Hematopoietic multipotent progenitor cell treated with erythropoietin and hydrocortisone succinate and interleukin-3 and kit ligand, for 17 days (in vitro differentiated cells): ENCODE measurements around the gene TTLL6.
"Not testable (repeated sequence)": the region's sequence is repeated elsewhere in the genome, so short reads cannot be mapped to it uniquely, and the experiment has no call there.

ENCODE experiments used
- DNase-seq: peaks from one replicate; pipeline ENCODE4 v3.0.0-alpha.2; 2015; ENCODE audit warnings: low spot score

Gene TTLL6

DNA sequence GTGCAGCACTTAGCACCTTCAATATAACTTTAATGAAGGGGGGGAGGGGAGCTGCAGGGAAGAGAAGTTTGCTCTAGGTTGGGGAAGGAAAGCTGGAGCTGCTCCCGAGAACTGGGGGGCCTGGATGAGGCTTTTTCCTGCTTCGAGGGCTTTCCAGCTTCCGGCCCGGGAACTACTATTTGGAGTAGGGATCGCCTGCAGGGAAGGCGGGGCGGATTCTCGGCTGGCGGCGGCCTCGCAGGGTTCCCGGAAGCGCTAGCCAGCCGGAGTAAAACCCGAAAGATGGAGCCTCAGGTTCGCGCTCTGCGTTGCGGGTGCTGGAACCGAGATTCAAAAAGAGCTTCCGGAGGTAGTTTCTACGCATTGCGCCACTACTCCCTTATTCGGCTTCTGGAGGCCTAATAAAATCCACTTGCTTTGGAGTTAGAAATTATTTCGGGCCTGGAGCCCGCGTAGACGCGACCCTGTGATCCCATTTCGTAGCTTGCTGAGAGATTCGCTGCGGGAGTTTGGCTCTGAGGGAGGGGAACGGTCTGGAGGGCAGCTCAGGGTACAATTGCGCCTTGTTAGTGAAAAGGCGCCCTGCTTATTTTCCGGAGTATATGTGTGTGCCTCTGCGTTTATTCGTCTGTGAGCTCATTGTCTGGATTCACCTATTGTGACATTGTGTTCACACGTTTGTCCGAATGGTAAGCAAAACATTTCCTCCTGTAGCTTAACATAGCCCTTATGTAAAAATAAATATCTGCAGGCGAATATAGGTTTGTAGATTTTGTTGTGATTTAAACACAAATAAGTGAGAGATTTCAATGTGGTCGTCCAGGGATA is 93.4 kb downstream of the TTLL6 start:
- DNase-seq, result no peak

DNA sequence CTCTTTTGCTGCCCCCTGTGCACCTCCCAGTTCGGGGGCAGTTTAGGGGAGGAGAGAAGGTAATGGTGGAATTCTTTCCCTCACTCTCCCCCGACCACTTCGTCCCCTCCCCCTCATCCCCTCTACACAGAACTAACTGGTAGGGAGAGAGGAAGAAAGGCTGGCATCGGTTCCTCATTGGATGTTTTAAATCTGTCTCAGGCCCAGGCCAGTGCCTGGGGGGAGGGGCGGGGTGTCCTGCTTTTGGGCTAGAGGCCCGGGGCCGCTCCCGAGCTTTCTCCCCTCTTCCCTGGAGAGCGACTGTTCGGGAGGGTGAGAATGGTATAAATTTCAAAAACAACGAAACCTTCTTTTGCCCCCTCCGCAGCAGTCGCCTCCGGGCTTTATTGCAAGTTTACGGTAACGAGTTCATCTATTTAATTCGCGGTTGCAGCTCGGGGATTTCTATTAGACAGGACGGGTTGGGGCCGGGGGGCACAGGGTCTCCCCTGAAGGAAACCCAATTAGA is 94.1 kb downstream of the TTLL6 start, which contains the start of gene PRAC2:
PRAC2 (plus strand) TSS at position 271 of the 508 bp plus-strand sequence. CDS start 1,226 bp downstream, outside the sequence.
- no peak for DNase-seq

DNA sequence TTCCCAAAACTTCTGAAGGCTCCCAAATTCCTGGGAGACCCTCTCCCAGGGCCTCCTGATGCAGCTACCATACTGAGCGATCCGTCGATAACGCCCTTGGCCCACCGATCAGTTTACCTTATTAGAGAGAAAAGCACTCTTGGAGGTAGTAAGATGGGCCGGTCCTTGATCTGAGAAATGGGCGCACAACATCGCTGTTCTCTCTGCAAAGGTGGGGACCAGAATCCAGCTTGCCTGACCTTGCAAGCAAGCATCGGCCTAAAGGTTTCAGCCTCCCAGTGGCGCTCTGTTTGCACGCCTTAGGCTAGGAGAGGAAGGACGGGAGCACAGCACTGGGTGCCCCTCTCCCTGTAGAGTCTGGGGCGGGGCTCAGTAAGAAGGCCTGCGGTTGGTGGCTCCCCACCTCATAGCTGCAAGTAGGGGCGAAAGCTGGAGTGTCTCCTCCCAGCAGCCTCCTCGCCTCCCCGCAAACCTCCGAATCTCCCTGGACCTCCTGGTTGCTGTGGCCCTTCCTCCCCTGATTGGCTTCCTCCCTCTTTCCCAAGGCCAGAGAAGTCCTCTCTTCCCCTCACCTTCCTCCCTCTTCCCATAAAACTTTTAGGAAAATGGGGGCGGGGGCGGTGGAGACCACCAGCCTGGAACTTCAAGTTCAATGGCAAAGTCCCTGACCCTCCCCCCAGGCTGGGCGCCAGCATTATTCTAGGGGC is 94.7 kb downstream of the TTLL6 start, which contains the start of gene PRAC1:
PRAC1 (minus strand) TSS at position 318 of the 707 bp plus-strand sequence; CDS start at position 192, 126 bp downstream.
- no peak for DNase-seq

DNA sequence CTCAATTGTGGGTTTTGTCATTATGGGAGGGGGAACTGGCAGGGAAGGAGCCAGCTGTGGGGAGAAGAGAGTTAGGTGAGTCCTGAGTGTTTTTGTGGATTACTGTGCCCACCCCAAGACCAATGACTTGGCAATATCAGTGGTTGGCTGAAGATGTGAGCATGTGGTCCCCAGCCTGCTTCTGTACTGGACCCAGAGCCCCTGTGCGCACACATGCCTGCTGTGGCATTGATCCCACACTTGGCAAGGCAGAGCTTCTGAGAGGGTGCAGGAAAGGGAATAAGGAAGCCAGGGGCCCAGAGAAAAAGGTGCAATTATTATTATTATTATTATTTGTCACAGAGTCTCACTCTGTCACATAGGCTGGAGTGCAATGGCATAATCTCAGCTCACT is 96.0 kb downstream of the TTLL6 start:
- no peak for DNase-seq

DNA sequence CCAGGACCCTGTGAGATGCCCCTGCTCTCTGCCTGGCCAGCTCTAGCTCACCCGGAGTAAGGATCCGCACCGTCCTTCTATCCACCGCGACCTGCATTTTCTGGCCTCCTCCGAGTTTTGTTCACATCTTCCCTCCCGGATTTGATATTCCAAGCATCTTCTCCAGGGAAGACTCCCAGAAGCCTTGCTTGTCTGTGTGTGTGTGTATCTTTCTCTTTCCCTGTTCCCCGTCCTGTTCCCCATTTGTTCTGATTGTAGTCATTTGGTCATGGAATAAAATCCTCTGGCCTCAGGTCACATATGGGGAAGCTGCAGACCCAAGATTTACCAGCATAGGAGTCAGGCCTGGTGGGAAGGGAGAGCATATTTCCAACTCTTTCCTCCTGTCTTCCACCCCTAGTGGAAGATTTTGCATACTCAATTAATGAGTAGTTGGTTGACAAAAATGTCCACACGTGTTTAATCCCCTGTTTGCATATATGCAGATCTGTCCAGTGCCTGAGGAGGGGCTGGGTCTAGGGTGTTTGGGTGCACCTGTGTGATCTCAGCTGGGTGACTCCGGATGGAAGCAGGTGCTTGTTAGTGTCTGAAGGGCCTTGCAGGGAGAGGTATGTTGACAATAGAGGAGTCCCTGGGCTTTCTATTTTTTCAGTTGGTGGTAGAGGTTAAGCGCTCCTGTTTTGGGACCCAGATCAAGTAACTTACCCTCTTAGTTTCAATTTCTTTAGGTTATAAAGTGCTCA is 96.6 kb downstream of the TTLL6 start:
- no peak for DNase-seq

DNA sequence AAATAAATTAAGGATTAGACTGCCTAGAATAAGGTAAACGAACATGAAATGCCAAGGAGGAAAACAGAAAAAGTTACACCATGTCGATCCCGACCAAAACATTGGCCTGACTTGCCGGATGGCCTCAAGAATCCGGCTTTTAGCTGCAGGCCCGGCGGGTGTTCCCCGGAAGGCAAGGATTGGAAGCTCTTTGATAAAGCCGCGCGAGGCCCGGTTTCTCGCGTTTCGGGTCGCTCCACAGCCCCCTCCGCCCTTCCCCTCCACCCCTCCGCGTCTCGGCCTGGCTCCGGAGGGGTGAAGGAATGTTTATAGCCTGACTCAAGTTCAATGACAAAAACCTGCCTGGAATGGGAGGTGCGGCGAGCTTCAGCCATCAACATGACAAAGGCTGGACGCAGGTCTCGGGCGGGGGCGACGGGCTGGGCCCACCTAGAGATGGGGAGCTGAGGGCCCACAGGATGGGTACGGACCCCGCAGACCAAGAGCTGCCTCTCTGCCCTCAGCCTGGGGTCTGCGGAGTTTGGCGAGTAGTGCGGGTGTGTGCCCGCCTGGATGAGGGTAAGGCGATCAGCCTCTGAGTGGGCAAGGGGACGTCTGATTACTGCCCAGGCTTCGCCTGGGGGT is 97.3 kb downstream of the TTLL6 start:
- DNase-seq, result no peak

DNA sequence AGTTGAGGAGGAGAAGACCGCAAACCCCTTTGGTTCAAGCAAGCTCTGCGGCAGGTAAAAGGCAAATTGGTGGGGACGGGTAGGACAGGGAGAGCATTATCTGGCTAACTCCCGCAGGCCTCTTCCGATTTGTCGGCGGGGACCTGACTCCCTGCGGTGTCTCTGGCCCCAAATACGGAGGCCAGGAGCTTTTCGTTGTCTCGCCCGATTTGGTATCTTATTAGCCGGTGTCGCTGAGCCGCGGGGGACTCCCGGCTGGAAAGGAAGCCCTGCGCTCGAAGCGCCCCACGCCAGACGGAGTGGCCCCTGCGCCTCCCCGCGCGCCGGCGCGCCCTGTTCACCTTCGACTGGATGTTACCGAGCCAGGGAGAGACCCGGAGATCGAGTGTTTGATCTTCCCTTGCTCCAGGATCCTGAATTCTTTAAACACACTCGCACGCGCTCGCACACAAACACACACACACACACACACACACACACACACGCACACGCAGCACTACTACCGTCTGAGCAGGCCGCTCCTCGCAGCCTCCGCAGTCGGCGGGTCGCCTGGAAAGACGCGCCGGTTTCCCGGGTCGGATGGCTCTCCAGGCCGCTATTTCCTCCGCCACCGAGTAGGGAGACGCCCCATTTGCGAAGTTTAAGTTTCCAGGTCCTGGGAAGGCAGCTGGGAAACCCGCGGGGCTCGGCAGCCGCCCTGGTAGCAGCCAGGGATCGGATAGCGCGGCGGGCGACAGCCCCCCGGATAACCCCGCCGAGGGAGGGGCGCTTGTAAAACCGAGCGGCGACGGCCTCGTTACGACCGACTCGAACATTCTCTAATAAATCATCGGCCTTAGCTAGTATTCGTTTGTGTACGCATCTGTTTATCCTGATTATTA is 98.0 kb downstream of the TTLL6 start:
- no peak for DNase-seq

DNA sequence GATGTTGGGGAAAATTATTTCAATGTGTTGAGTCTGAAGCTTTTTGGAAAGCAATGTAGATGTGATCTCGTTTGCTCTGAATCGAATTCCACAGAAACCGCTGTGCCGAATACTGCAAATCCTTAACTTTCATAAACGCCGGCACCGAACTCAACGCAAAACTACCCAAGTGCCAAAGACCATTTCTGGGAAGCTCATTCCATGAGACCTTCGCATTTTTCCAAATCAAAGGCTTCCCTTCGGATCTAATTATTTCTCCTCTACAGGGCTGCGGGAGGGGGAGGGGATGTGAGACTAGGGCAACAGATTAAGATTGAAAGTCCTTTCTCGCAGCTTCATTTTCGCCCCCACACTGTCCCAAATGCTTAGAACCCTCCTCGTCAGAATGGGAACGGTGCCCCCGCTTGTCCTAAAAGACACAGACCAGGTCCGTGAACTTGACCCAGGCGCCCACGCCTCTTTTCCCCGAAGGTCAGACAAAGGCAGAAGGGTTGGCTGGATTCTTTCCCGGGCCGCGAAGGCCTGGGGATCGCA is 98.7 kb downstream of the TTLL6 start:
- no peak for DNase-seq

DNA sequence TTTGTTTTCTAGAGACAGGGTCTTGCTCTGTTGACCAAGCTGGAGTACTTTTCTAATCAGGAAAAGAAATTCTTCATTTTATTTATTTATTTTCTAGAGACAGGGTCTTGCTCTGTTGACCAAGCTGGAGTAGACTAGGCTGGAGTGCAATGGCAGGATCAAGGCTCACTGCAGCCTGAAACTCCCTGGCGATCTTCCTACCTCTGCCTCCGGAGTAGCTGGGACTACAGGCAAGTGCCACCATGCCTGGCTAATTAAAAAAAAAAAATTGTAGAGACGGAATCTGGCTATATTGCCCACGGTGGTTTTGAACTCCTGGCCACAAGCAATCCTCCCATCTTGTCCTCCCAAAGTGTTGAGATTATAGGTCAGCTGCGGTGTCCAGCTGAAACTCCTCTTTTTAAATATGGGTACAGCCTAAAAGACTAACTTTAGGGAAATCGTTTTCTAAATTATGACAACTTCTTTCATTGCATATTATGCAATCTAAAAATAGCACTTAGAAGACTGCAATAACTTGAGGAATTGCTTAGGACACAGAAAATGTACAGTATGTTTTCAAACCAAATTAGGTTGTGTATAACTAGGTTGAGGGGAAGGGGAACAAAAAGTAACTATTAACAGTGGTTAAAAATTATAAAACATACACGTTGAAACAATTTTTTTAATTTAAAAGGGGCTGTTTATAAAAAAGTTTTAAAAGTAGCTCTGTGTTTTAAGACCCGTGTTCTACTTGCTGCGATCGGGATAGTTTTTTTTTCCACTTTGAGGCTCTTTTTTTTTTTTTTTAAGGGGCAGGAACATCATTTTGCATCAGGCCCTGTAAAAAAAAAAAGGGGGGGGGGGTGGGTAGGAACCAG is 99.4 kb downstream of the TTLL6 start:
- DNase-seq, result no peak

DNA sequence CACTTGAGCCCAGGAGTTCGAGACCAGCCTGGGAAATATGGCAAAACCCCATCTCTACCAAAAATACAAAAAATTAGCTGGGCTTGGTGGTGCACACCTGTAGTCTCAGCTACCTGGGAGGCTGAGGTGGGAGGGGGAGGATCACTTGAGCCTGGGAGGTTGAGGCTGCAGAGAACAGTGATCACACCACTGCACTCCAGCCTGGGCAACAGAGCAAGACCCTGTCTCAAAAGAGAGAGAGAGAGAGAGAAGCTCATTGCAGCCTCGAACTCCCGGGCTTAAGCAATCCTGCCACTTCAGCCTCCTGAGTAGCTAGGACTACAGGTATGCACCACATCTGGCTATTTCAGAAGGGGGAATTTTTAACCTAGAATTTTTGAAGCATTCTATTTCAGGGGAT is 100.5 kb downstream of the TTLL6 start:
- not testable (repeated sequence) for DNase-seq

DNA sequence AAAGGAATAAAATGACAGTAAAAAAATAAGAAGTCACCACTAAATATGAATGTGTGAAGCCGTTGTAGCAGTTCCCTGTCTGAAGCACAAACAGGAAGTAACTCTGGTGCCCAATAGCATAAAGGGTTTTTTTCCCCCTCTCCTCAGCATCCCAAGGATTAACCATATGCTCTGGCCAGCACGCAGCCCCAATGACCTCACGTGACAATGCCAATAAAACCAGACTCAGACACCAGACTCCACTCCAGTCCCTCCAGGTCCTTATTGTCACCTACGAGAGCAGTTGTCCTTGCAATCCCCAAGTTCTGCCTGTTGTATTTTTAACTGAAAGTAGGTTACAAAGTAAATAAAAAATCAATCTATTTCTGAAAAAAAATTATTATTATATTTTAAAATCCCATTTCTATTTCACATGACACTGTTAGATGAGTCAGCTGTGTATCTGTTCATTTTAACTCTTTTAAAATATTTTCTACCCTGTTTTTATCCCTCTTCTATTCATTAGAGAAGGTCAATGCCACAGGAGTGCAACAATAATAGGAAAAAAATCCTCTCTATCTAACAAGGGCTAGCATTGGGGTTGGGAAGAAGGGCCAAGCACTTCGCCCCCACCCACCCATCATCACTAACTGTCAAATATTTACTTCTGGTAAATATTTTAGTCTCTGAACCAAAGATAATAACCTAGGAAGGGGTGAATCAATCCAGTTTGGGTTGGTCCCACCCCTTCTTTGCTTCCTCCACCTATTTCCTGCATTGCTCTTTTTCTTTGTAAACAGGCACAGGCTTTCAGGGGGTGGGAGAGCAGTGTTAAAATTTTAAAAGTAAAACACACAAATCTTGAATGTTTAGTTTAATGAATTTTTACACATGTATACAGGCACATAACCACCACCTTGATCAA is 101.3 kb downstream of the TTLL6 start:
- no peak for DNase-seq
